Dendritic cell treated with granulocyte-macrophage colony-stimulating factor and Interleukin-4, amounts not matched to agents 40 ng/mL and 50 ng/mL, for 4 days (primary cell): Measurements from ENCODE around the gene ANO10.

ENCODE experiments used
- H3K27ac Mint-ChIP-seq: one replicate; pipeline ENCODE4 v1.8.0; 2022; ENCODE audit warnings: mild to moderate bottlenecking, mixed read lengths
- H3K27me3 Mint-ChIP-seq: one replicate; pipeline ENCODE4 v1.8.0; 2022; ENCODE audit warnings: mild to moderate bottlenecking, mixed read lengths
- H3K36me3 Mint-ChIP-seq: one replicate; pipeline ENCODE4 v1.8.0; 2022; ENCODE audit warnings: low read depth, mixed read lengths
- H3K4me1 Mint-ChIP-seq: one replicate; pipeline ENCODE4 v1.8.0; 2022; ENCODE audit warnings: low read depth, mixed read lengths
- H3K4me3 Mint-ChIP-seq: one replicate; pipeline ENCODE4 v1.8.0; 2022; ENCODE audit warnings: mild to moderate bottlenecking, moderate library complexity, mixed read lengths
- H3K9me3 Mint-ChIP-seq: one replicate; pipeline ENCODE4 v1.8.0; 2022; ENCODE audit warnings: mixed read lengths
- intact Hi-C: fragments of 100-400 bp; cut with micrococcal nuclease; formaldehyde crosslinking; loops from one replicate; pipeline ENCODE4 v1.15.0; 2022

The ANO10 gene

GRCh38 chr3:43344520-43344919 lies 277.3 kb downstream of the ANO10 start:
- Mint-ChIP-seq H3K4me1 (no peaks in the 10 kb centered on the region), H3K27ac (no peak overlapping the region), H3K4me3 (no peak overlapping the region), H3K9me3 (peaks cover 8% of the 10 kb centered on the region), H3K27me3 (no peaks in the 10 kb centered on the region), H3K36me3 (peaks cover 97% of the 10 kb centered on the region)
- intact Hi-C loops = no loop called here

- intact Hi-C loops = no loop called here
- Mint-ChIP-seq H3K4me1 (no peaks in the 10 kb centered on the region), H3K27me3 (no peaks in the 10 kb centered on the region), H3K4me3 (no peak overlapping the region), H3K9me3 (peaks cover 9% of the 10 kb centered on the region), H3K36me3 (peaks cover 97% of the 10 kb centered on the region), H3K27ac (no peak overlapping the region)
These were observed 278.0 kb downstream of the ANO10 start for GRCh38 chr3:43343815-43344214.

- H3K9me3 Mint-ChIP-seq = peaks cover 16% of the 10 kb centered on the region
- no peak overlapping the region for H3K27ac Mint-ChIP-seq
- H3K4me1 Mint-ChIP-seq = no peaks in the 10 kb centered on the region
- H3K4me3 Mint-ChIP-seq = no peak overlapping the region
- H3K36me3 Mint-ChIP-seq = peaks cover 97% of the 10 kb centered on the region
- H3K27me3 Mint-ChIP-seq = no peaks in the 10 kb centered on the region
- intact Hi-C loops = no loop called here
These were observed 278.6 kb downstream of the ANO10 start for GRCh38 chr3:43343185-43343584.

GRCh38 chr3:43341788-43342187 lies 280.0 kb downstream of the ANO10 start:
- H3K36me3 Mint-ChIP-seq = peaks cover 97% of the 10 kb centered on the region
- no peak overlapping the region for H3K27ac Mint-ChIP-seq
- no peaks in the 10 kb centered on the region for H3K4me1 Mint-ChIP-seq
- H3K9me3 Mint-ChIP-seq = peaks cover 18% of the 10 kb centered on the region
- no peaks in the 10 kb centered on the region for H3K27me3 Mint-ChIP-seq
- intact Hi-C loops = no loop called here
- no peak overlapping the region for H3K4me3 Mint-ChIP-seq

GRCh38 chr3:43340403-43340802 lies 281.4 kb downstream of the ANO10 start:
- Mint-ChIP-seq H3K27ac (no peak overlapping the region), H3K4me1 (no peaks in the 10 kb centered on the region), H3K4me3 (no peak overlapping the region), H3K36me3 (peaks cover 97% of the 10 kb centered on the region), H3K9me3 (peaks cover 32% of the 10 kb centered on the region), H3K27me3 (no peaks in the 10 kb centered on the region)
- intact Hi-C loops = no loop called here

GRCh38 chr3:43338295-43338694 lies 283.5 kb downstream of the ANO10 start:
- no peak overlapping the region for H3K4me3 Mint-ChIP-seq
- no peaks in the 10 kb centered on the region for H3K27me3 Mint-ChIP-seq
- peaks cover 37% of the 10 kb centered on the region for H3K9me3 Mint-ChIP-seq
- intact Hi-C loops = no loop called here
- H3K4me1 Mint-ChIP-seq = no peaks in the 10 kb centered on the region
- peaks cover 92% of the 10 kb centered on the region for H3K36me3 Mint-ChIP-seq
- no peak overlapping the region for H3K27ac Mint-ChIP-seq

- Mint-ChIP-seq H3K36me3 (peaks cover 84% of the 10 kb centered on the region), H3K27me3 (no peaks in the 10 kb centered on the region), H3K27ac (no peak overlapping the region), H3K4me3 (no peak overlapping the region), H3K4me1 (peaks cover 6% of the 10 kb centered on the region), H3K9me3 (peaks cover 37% of the 10 kb centered on the region)
- intact Hi-C loops = no loop called here
These were observed 286.0 kb downstream of the ANO10 start for GRCh38 chr3:43335799-43336198.

GRCh38 chr3:43334976-43335375 lies 286.8 kb downstream of the ANO10 start:
- Mint-ChIP-seq H3K27ac (no peak overlapping the region), H3K27me3 (no peaks in the 10 kb centered on the region), H3K36me3 (peaks cover 76% of the 10 kb centered on the region), H3K4me1 (peaks cover 6% of the 10 kb centered on the region), H3K4me3 (no peak overlapping the region), H3K9me3 (peaks cover 37% of the 10 kb centered on the region)
- intact Hi-C loops = no loop called here

- intact Hi-C loops = no loop called here
- Mint-ChIP-seq H3K9me3 (peaks cover 15% of the 10 kb centered on the region), H3K4me3 (no peak overlapping the region), H3K36me3 (peaks cover 49% of the 10 kb centered on the region), H3K4me1 (peaks cover 34% of the 10 kb centered on the region), H3K27me3 (no peaks in the 10 kb centered on the region), H3K27ac (no peak overlapping the region)
These were observed 290.4 kb downstream of the ANO10 start for GRCh38 chr3:43331381-43331780.

GRCh38 chr3:43330981-43331380 lies 290.8 kb downstream of the ANO10 start:
- no peaks in the 10 kb centered on the region for H3K27me3 Mint-ChIP-seq
- H3K36me3 Mint-ChIP-seq = peaks cover 49% of the 10 kb centered on the region
- no peak overlapping the region for H3K27ac Mint-ChIP-seq
- H3K9me3 Mint-ChIP-seq = peaks cover 11% of the 10 kb centered on the region
- peaks cover 38% of the 10 kb centered on the region for H3K4me1 Mint-ChIP-seq
- H3K4me3 Mint-ChIP-seq = no peak overlapping the region
- intact Hi-C loops = no loop called here

GRCh38 chr3:43328653-43329052 lies 293.2 kb downstream of the ANO10 start:
- Mint-ChIP-seq H3K4me3 (no peak overlapping the region), H3K4me1 (peaks cover 55% of the 10 kb centered on the region), H3K27me3 (no peaks in the 10 kb centered on the region), H3K9me3 (no peaks in the 10 kb centered on the region), H3K27ac (peak overlapping the region; percentile 38), H3K36me3 (peaks cover 33% of the 10 kb centered on the region)
- intact Hi-C loops = loop anchor here (5.0 kb wide), 1 partner anchor 36 kb away; no protein-coding TSS in a partner anchor

- H3K4me1 Mint-ChIP-seq = peaks cover 55% of the 10 kb centered on the region
- intact Hi-C loops = loop anchor here (5.0 kb wide), 1 partner anchor 35 kb away; no protein-coding TSS in a partner anchor
- H3K27me3 Mint-ChIP-seq = no peaks in the 10 kb centered on the region
- H3K9me3 Mint-ChIP-seq = no peaks in the 10 kb centered on the region
- H3K27ac Mint-ChIP-seq = peak overlapping the region; percentile 85
- H3K36me3 Mint-ChIP-seq = peaks cover 23% of the 10 kb centered on the region
- H3K4me3 Mint-ChIP-seq = no peak overlapping the region
These were observed 294.2 kb downstream of the ANO10 start for GRCh38 chr3:43327582-43327979.

- intact Hi-C loops = loop anchor here (5.0 kb wide), 1 partner anchor 35 kb away; no protein-coding TSS in a partner anchor
- Mint-ChIP-seq H3K36me3 (peaks cover 18% of the 10 kb centered on the region), H3K27ac (peak overlapping the region; percentile 85), H3K27me3 (no peaks in the 10 kb centered on the region), H3K4me1 (peaks cover 55% of the 10 kb centered on the region), H3K9me3 (no peaks in the 10 kb centered on the region), H3K4me3 (peak overlapping the region; percentile 52)
These were observed 294.8 kb downstream of the ANO10 start for GRCh38 chr3:43326891-43327581.

- peaks cover 56% of the 10 kb centered on the region for H3K4me1 Mint-ChIP-seq
- H3K27me3 Mint-ChIP-seq = no peaks in the 10 kb centered on the region
- H3K9me3 Mint-ChIP-seq = no peaks in the 10 kb centered on the region
- H3K27ac Mint-ChIP-seq = no peak overlapping the region
- intact Hi-C loops = no loop called here
- peaks cover 32% of the 10 kb centered on the region for H3K36me3 Mint-ChIP-seq
- no peak overlapping the region for H3K4me3 Mint-ChIP-seq
These were observed 298.3 kb downstream of the ANO10 start for GRCh38 chr3:43323541-43323940.

- no peak overlapping the region for H3K27ac Mint-ChIP-seq
- intact Hi-C loops = no loop called here
- H3K9me3 Mint-ChIP-seq = no peaks in the 10 kb centered on the region
- H3K4me3 Mint-ChIP-seq = no peak overlapping the region
- no peaks in the 10 kb centered on the region for H3K27me3 Mint-ChIP-seq
- H3K4me1 Mint-ChIP-seq = peaks cover 41% of the 10 kb centered on the region
- peaks cover 42% of the 10 kb centered on the region for H3K36me3 Mint-ChIP-seq
These were observed 301.5 kb downstream of the ANO10 start for GRCh38 chr3:43320288-43320687.
